ENCODE measurements around the gene RACGAP1. TPM values are rescaled to one million over a fixed set of nuclear protein-coding genes. Genes with fewer than 3 reads are reported as not detected.
A peak's percentile ranks its signal among the peaks of the same experiment; 100 is the strongest.

Gene RACGAP1
- total and polyA plus RNA-seq, 12 donors, result 1.0 to 17.8 (median 3.9) TPM

DNA sequence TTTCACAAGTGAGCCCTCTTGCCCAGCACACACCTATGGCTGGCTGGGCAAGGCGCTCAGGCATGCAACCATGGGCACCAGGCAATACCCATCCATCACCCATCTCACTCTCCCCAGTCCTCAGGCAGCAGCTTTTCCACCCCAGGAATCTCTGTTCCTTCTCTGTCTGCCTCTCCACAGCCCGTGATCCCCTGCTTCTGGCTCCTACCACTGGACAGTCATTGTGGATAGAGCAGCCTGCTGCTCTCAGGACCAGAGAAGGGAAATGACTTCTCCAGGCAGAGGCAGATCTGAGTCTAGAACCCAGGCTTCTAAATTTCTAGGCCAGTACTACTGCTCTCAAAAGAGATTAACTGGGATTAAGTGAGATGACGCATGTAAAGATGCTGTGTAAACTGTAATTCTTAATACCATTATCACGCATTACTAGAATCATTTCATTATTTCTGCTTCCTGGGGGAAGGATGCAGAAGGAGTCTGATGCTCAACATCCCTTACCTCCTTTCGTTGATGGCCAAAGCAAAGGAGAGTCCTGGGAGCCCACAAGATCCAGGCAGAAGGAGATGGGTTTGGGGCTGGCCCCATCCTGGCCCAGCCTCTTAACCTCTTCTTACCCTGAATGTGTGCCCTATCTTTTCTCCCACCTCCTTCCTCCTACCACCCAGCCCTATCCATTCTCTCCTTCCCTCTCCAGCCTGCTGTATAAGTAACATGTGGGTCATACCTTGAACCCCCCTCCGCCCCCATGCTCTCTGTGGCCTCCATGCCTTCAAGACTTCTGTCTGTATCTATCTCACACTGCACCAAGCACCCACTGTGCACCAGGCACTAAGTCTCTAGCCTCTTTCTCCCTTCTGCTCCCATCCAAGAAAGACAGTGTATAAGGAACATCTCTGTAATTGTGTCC is 68.4 kb downstream of the RACGAP1 start:
- no peak overlapping the region for H3K27ac ChIP-seq
- WGBS, 2 donors, result 86 to 87% methylated on average over 6 of the region's 6 CpGs
- H3K4me3 ChIP-seq, result no peak overlapping the region
- intact Hi-C loops (cut with DNase I), result loop anchor here in 1 of 10 donors (10.0 kb wide), 1 partner anchor 92 kb away; no protein-coding TSS in a partner anchor
- DNase-seq, result no peak
- no peaks in the 10 kb centered on the region for H3K36me3 ChIP-seq
- ATAC-seq, result no peak
- no peaks in the 10 kb centered on the region for H3K9me3 ChIP-seq
- H3K4me1 ChIP-seq, result peaks cover 3 to 30% (median 11%) of the 10 kb centered on the region in 9 donors
- peaks cover 0 to 89% (median 74%) of the 10 kb centered on the region in 7 donors for H3K27me3 ChIP-seq
- TF ChIP-seq, protein P1, sequence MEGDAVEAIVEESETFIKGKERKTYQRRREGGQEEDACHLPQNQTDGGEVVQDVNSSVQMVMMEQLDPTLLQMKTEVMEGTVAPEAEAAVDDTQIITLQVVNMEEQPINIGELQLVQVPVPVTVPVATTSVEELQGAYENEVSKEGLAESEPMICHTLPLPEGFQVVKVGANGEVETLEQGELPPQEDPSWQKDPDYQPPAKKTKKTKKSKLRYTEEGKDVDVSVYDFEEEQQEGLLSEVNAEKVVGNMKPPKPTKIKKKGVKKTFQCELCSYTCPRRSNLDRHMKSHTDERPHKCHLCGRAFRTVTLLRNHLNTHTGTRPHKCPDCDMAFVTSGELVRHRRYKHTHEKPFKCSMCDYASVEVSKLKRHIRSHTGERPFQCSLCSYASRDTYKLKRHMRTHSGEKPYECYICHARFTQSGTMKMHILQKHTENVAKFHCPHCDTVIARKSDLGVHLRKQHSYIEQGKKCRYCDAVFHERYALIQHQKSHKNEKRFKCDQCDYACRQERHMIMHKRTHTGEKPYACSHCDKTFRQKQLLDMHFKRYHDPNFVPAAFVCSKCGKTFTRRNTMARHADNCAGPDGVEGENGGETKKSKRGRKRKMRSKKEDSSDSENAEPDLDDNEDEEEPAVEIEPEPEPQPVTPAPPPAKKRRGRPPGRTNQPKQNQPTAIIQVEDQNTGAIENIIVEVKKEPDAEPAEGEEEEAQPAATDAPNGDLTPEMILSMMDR (IDR thresholded peaks at IDR 0.05), result no peak

DNA sequence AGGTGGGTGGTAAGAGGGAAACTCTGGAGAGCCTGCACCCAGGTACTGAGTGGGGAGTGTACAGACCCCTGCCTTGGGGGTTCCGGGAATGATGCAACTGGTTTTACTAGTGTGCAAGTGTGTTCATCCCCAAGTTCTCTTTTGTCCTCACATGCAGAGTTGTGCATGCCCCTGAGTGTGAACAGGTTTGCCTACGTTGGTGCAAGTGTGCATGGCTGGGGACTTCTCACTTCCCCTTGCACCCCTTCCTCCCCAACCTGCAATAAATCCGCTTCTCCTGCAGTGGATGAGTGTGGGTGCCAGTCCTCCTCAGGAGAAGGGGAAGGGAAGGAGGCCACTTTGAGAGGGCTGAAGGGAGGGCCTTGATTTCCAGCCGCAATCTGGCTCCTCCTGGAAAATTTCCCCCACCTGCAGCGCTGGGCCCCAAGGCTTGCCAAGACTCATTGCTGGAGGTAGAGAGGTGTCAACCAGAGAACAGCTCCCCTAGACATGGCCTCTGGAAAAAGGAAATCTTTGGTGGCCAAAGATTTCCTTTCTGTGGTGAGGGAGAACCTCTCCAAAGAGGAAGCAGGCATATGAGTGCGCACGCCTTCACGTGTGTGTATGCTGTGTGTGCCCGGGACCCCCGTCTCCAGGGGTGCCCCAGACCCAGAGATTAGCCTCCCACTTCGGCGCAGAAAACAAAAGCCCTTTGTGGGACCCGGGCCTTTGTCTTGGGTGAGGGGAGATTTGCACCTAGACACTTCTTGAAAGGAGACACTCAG is 69.2 kb downstream of the RACGAP1 start:
- Histone ChIP-seq H3K9me3 (no peaks in the 10 kb centered on the region), H3K36me3 (no peaks in the 10 kb centered on the region), H3K27me3 (peaks cover 0 to 83% (median 69%) of the 10 kb centered on the region in 7 donors), H3K4me1 (peaks cover under 1 to 27% (median 8%) of the 10 kb centered on the region in 9 donors), H3K4me3 (no peak overlapping the region), H3K27ac (no peak overlapping the region)
- intact Hi-C loops (cut with DNase I), result loop anchor here in 1 of 10 donors (10.0 kb wide), 1 partner anchor 91 kb away; no protein-coding TSS in a partner anchor
- ATAC-seq, result no peak
- 67 to 80% methylated on average over 13 of the region's 13 CpGs for WGBS, 2 donors
- TF ChIP-seq, protein P1 (IDR thresholded peaks at IDR 0.05), result no peak
- no peak for DNase-seq

DNA sequence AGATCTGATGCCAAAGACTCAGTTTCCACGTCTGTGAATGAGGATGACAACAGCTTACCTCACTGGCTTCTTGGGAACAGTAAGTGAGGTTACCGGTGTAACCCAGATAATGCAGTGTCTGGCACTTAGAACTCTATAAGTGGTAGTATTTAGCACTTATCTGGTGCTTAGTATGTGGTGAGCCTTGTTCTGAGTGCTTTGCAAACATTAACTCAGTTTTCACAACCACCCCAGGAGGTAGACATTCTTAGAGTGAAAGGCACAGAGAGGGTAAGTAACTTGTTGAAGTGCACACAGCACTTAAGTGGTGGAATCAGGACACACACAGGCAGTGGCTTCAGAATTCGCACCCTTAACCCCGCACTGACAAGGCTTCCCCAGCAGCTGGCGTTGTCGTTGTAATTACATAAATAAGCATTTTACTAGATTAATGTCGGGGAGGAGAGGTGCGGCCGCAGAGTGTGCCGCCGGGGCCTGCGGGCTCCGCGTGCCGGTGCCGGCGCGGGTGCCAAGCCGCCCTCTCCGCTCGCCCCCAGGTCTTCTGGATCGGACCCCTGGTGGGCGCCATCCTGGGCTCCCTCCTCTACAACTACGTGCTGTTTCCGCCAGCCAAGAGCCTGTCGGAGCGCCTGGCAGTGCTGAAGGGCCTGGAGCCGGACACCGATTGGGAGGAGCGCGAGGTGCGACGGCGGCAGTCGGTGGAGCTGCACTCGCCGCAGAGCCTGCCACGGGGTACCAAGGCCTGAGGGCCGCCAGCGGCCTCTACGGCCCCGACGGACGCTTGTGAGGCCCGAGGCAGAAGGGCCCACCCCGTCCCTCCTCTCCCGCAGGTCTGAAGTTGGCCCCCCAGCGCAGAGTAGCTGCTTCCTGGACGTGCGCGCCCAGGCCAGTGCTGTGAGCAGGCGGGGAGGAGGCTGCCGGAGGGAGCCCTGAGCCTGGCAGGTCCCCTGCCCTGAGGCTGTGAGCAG is 70.1 kb downstream of the RACGAP1 start:
- TF ChIP-seq, protein P1 (IDR thresholded peaks at IDR 0.05), result no peak
- intact Hi-C loops (cut with DNase I), result loop anchor here in 1 of 10 donors (10.0 kb wide), 1 partner anchor 90 kb away; no protein-coding TSS in a partner anchor
- ATAC-seq (peak in 2 of 8 donors; percentile 43 to 48), DNase-seq (no peak)
- H3K27me3 ChIP-seq, result peaks cover 0 to 77% (median 60%) of the 10 kb centered on the region in 7 donors
- no peaks in the 10 kb centered on the region for H3K9me3 ChIP-seq
- no peak overlapping the region for H3K27ac ChIP-seq
- H3K36me3 ChIP-seq, result no peaks in the 10 kb centered on the region
- H3K4me3 ChIP-seq, result no peak overlapping the region
- H3K4me1 ChIP-seq, result peaks cover 0 to 18% (median 7%) of the 10 kb centered on the region in 9 donors
- WGBS, 2 donors, result 33% methylated on average over 53 of the region's 53 CpGs
